ENCODE data around the gene ATP6AP1.
"Not testable (repeated sequence)": the region's sequence is repeated elsewhere in the genome, so short reads cannot be mapped to it uniquely, and the experiment has no call there.

The ATP6AP1 gene

GRCh38 chrX:154399527-154400368 is 28.7 kb upstream of the ATP6AP1 start:
- DNase-seq (ENCODE audit: low read depth in 2 of 2): no peak

DNA sequence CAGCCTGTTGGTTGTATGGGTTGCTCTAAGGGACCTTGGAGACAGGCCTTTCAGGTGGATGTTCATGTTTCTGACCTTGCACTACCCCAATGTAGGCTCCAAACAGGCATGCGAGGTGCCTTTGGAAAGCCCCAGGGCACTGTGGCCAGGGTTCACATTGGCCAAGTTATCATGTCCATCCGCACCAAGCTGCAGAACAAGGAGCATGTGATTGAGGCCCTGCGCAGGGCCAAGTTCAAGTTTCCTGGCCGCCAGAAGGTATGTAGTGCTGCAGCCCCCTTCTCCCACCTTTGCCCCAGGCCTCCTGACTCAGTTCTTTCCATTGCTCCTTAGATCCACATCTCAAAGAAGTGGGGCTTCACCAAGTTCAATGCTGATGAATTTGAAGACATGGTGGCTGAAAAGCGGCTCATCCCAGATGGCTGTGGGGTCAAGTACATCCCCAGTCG is 28.1 kb upstream of the ATP6AP1 start:
- DNase-seq (ENCODE audit: low read depth in 2 of 2): not testable (repeated sequence)

GRCh38 chrX:154401045-154401799 is 27.3 kb upstream of the ATP6AP1 start:
- DNase-seq (ENCODE audit: low read depth in 2 of 2): no peak

GRCh38 chrX:154401918-154402621 is 26.4 kb upstream of the ATP6AP1 start:
- no peak for DNase-seq (ENCODE audit: low read depth in 2 of 2)

- DNase-seq (ENCODE audit: low read depth in 2 of 2): no peak
These were observed 25.8 kb upstream of the ATP6AP1 start for GRCh38 chrX:154402622-154403127.

GRCh38 chrX:154403192-154403591 is 25.3 kb upstream of the ATP6AP1 start:
- DNase-seq (ENCODE audit: low read depth in 2 of 2): no peak

GRCh38 chrX:154403858-154404257 is 24.6 kb upstream of the ATP6AP1 start:
- DNase-seq (ENCODE audit: low read depth in 2 of 2): no peak

DNA sequence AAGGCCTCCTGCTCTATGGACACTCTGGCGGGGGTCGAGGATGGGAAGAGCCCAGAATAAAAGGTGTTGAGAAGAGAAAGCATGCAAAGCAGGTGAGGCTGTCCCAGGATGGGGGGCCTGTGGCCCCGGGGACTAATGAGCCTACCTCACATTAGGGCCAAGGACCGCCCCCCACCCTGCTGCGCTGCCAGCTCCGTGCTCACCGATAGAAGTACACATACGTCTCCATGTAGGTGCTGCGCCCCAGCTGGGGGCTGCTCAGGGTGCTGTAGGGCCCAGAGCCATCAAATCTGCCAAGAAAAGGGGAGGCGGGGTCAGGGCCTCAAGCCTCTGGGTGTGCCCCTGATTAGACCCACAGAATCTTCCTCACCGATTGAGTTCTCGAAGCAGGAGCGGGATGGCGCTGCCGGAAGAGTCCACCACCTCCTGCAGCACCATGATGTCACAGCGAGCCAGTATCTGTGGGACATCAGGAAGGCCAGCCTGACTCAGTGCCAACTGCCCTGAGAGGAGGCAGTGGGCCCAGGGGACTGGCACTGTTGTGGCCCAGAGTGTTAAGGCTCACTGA is 23.8 kb upstream of the ATP6AP1 start:
- no peak for DNase-seq (ENCODE audit: low read depth in 2 of 2)

DNA sequence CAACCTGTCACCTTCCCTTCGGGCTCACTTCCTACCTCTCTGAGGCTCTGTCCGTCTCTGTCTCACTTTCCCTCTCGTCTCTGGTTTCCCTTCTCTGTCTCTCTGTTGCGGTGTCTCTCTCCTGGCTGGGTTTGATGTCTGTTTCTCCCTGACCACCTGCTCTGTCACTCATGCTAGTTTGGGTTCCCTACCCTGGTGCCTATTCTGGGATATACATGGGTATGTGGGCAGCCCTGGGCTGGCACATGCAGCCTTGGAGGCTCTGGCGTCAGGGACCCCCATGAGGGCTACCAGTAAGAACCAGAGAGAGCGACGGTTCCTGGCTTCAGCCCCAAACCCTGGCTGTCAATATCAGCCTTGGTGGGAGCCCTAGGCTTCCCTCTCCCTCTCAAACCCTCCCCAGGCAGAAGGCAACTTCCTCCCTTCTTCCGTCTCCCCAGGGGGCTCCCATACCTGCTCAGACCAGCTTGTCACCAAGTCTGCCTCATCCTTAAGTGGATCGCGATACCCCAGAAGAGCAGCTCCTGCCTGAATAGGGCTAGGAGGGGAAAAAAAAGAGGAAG is 19.7 kb upstream of the ATP6AP1 start:
- DNase-seq (ENCODE audit: low read depth in 2 of 2): no peak

DNA sequence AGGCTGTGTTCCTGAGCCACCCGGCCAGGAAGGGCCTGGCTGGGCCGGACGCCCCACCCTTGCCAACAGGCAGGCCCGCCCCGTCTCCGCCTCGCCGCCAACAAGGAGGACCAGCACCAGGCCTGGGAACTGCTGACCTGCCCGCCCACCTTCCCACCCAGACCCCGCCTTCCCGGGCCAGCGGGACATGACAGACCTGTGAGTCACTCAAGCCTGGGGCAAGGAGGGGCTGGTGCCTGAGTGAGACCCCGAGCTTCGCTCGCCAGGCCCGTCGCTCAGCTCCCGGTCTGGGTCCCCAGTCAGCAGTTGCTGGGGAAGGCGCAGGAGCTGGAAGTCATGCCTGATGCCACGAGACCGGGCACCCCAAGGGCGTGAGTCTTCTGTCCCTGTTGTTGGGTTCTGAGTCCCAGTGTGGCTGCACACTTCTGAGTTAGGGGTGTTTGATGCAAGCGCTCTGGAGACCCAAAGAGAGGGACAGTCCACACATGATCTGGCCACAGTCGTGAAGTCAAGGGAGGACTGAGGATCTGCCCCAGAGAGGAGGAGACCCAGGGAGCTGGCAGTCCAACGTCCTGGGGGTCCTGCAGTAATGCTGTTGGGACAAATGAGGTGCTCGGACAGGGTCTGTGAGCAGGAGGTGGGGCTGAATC is 19.1 kb upstream of the ATP6AP1 start, which contains the start of gene DNASE1L1:
TSS of gene DNASE1L1 (minus strand) at position 33 of the 650 bp plus-strand sequence. CDS start 3,686 bp downstream, outside the sequence.
- DNase-seq (ENCODE audit: low read depth in 2 of 2): no peak

DNA sequence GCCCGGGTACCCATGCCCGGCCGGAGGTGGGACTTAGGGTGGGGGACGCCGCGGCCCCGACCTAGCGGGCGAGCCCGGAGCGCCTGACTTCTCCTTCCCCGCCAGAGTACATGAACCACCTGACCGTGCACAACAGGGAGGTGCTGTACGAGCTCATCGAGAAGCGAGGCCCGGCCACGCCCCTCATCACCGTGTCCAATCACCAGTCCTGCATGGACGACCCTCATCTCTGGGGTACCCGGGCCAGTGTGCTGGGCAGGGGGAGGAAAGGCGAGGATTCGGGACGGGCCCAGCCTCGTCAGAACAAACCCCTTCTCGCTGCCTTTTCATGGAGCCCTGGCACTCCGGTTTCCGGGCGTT is 16.5 kb upstream of the ATP6AP1 start:
- DNase-seq (ENCODE audit: low read depth in 2 of 2): peak in 1 of 2 donors; percentile 39

DNA sequence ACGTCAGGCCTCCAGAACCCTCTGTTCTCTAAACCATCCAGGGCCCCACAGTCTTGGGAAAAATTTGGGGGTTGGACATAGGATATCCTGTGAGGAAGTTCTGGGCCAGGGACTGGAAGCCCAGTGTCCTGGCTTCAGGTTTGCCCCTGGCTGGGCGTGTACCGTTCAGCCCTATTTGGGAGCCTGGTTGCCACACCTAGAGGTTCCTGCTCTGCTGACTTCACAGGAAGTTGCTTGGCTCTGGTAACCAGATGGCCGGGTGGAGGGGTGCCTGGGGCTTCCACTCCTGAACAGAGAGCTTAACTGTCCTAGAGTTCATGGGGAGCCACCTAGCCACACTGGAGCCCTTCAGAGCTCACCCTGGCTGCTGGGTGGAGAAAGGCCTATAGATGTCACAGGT is 16.0 kb upstream of the ATP6AP1 start:
- no peak for DNase-seq (ENCODE audit: low read depth in 2 of 2)

DNA sequence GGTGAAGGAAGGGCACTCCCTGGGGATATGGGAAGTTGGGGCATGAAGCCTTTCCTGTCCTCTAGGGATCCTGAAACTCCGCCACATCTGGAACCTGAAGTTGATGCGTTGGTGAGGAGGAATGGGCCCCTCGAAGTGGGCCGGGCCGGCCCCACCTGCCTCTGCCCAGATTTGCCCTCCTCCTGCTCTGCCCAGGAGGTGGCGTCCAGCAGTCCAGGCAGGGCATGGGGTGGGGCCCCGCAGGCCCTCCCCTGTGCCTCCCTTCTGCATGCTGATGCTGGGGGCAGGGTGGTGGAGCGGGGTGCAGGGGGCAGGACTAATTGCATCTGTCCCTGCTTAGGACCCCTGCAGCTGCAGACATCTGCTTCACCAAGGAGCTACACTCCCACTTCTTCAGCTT is 15.3 kb upstream of the ATP6AP1 start:
- no peak for DNase-seq (ENCODE audit: low read depth in 2 of 2)

DNA sequence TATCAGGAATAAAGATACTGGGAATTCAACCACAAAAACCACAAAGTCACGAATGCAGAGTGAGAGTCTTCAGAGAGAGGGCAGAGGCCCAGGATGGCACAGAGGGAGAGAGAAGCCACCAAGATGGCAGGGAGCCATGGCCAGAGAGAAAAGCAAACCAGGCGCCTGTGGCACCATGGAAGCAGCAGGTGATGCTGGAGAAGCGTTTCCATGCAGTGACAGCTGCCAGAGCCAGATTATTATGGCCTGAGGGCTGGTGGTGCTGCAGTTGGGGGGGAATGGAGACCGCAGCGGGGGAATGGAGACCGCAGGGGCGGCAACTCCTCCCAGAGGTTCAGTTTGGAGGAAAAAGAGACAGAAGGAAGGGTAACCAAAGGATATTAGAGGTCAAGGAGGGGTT is 11.3 kb upstream of the ATP6AP1 start:
- DNase-seq (ENCODE audit: low read depth in 2 of 2): no peak

DNA sequence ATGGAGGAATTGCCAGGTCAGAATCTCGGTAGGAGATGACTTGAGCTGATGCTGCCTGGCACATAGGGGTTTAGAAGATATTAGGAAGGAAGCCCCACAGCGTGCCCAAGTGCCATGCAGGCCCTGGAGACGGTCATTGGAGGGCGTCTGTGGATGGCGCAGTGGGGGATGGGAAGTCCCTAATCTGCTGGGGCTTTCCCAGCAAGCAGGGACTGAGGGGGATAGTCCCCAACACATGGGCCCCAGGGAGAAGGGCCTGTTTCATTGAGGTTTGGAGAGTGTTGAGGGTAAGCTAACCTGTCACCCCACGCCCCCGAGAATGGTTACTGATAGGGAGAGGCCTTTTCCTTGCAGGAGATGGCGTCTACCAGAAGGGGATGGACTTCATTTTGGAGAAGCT is 9.3 kb upstream of the ATP6AP1 start:
- no peak for DNase-seq (ENCODE audit: low read depth in 2 of 2)

GRCh38 chrX:154419688-154420401 is 8.6 kb upstream of the ATP6AP1 start:
- no peak for DNase-seq (ENCODE audit: low read depth in 2 of 2)

GRCh38 chrX:154420402-154420756 is 8.1 kb upstream of the ATP6AP1 start:
- DNase-seq (ENCODE audit: low read depth in 2 of 2): no peak

DNA sequence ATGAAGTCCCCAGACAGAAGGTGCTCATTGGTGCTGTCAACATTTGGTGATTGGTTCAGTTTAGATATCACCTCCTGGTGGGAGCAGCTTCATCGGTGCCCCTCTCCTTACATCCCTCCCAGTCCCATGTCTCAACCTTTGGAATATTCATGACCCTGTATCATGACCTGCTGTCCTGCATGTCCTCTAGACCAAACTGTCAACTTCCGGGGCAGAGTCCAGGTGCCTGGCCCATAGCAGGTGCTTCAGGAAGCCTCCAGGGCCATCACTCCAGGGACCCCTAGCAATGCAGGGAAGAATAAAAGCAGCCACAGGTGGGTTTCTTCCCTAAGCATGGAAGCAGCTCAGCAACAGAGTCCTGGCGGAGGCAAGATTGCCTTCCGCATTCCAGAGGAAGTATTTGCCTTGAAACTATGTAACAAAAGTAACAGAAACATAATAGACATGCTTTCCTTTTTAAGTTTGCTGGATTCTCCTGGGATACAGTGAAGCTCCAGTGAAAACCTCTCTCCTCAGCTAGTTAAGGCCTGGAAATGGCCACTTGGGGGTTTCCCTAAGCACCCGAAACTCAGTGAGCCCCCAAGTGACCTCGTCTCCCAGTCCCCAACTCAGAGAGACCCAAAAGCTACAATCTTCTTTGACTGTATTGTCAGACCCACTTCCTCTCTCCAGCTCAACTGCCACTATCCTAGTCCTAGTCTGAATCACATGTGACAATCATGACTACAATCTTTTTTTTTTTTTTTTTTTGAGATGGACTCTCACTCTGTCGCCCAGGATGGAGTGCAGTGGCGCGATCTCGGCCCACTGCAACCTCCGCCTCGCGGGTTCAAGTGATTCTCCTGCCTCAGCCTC is 1.3 kb upstream of the ATP6AP1 start:
- no peak for DNase-seq (ENCODE audit: low read depth in 2 of 2)

DNA sequence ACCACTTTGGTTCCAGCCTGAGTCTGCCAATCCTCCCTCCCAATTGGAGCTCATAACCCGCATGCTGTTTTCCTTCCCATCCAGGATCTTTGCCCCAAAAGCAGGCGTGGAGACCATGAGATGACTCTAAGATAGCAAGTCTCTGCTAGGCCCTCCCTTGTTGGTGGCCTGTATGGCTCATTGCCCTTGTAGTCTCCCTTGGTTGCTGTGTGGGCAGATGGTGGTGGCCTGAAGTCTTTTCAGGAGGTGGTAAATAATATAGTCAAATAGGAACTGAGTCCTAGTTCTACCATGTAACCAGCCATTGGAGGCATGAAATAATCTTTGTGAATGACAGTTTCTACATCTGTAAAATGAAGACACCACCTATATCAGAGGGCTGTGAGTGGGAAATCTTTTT is 1.2 kb downstream of the ATP6AP1 start:
- DNase-seq (ENCODE audit: low read depth in 2 of 2): no peak
